Ramos (cell line): Measurements from ENCODE around the gene STK36.

Source experiments
- in situ Hi-C: fragments of 300-500 bp; cut with MboI; formaldehyde crosslinking; loops from one replicate; pipeline ENCODE4 v1.14.3; 2022; ENCODE audit warnings: low sequenced_read_pairs; ENCODE audit not compliant: unreplicated experiment

Gene STK36

GRCh38 chr2:218671654-218672566 is at the start of gene STK36, which contains the start of gene RNF25:
Gene STK36 (plus strand): TSS chr2:218672086. CDS start chr2:218672830, 744 bp downstream.
Gene RNF25 (minus strand): TSS chr2:218672002. CDS start chr2:218671970, 32 bp downstream.
- in situ Hi-C loops = no loop called here

- in situ Hi-C loops = no loop called here
These were observed 49.1 kb upstream of the STK36 start for GRCh38 chr2:218622606-218623365.

- in situ Hi-C loops = no loop called here
These were observed 48.5 kb upstream of the STK36 start for GRCh38 chr2:218623366-218623705.

GRCh38 chr2:218626369-218626768 is 45.5 kb upstream of the STK36 start:
- in situ Hi-C loops = no loop called here

GRCh38 chr2:218627939-218628338 is 43.9 kb upstream of the STK36 start:
- in situ Hi-C loops = no loop called here

GRCh38 chr2:218631837-218632236 is 40.0 kb upstream of the STK36 start:
- in situ Hi-C loops = no loop called here

GRCh38 chr2:218635719-218636118 is 36.2 kb upstream of the STK36 start:
- in situ Hi-C loops = no loop called here

- in situ Hi-C loops = no loop called here
These were observed 33.5 kb upstream of the STK36 start for GRCh38 chr2:218638372-218638771.

GRCh38 chr2:218642121-218642656 is 29.7 kb upstream of the STK36 start:
- in situ Hi-C loops = no loop called here

GRCh38 chr2:218642786-218643185 is 29.1 kb upstream of the STK36 start:
- in situ Hi-C loops = no loop called here

- in situ Hi-C loops = no loop called here
These were observed 28.1 kb upstream of the STK36 start for GRCh38 chr2:218643751-218644310.

GRCh38 chr2:218644721-218645120 is 27.2 kb upstream of the STK36 start:
- in situ Hi-C loops = no loop called here

- in situ Hi-C loops = no loop called here
These were observed 26.8 kb upstream of the STK36 start for GRCh38 chr2:218645126-218645525.

- in situ Hi-C loops = no loop called here
These were observed 23.6 kb upstream of the STK36 start for GRCh38 chr2:218648088-218648786.

- in situ Hi-C loops = no loop called here
These were observed 23.1 kb upstream of the STK36 start for GRCh38 chr2:218648787-218649100.

GRCh38 chr2:218655751-218656150 is 16.1 kb upstream of the STK36 start:
- in situ Hi-C loops = loop anchor here (10.0 kb wide), 1 partner anchor 251 kb away; no protein-coding TSS in a partner anchor

GRCh38 chr2:218658671-218659257 is 13.1 kb upstream of the STK36 start:
- in situ Hi-C loops = loop anchor here (10.0 kb wide), 1 partner anchor 254 kb away; no protein-coding TSS in a partner anchor

- in situ Hi-C loops = loop anchor here (10.0 kb wide), 1 partner anchor 255 kb away; no protein-coding TSS in a partner anchor
These were observed 12.5 kb upstream of the STK36 start, which contains the start of the genes BCS1L and ZNF142 for GRCh38 chr2:218659258-218659987. Gene BCS1L (plus strand): TSS chr2:218659683. CDS start chr2:218660988, 1,305 bp downstream. Gene ZNF142 (minus strand): TSS chr2:218659623. CDS start chr2:218656429, 3,194 bp downstream.

GRCh38 chr2:218659988-218660358 is 11.9 kb upstream of the STK36 start:
- in situ Hi-C loops = loop anchor here (10.0 kb wide), 1 partner anchor 255 kb away; no protein-coding TSS in a partner anchor
